Measurements from ENCODE around the gene ADAMTSL2. TPM values are rescaled to one million over a fixed set of nuclear protein-coding genes. Genes with fewer than 3 reads are reported as not detected.

Gene ADAMTSL2
- total RNA-seq, 4 donors from 2014 or later: 0.64 to 2.4 (median 1.5) TPM

DNA sequence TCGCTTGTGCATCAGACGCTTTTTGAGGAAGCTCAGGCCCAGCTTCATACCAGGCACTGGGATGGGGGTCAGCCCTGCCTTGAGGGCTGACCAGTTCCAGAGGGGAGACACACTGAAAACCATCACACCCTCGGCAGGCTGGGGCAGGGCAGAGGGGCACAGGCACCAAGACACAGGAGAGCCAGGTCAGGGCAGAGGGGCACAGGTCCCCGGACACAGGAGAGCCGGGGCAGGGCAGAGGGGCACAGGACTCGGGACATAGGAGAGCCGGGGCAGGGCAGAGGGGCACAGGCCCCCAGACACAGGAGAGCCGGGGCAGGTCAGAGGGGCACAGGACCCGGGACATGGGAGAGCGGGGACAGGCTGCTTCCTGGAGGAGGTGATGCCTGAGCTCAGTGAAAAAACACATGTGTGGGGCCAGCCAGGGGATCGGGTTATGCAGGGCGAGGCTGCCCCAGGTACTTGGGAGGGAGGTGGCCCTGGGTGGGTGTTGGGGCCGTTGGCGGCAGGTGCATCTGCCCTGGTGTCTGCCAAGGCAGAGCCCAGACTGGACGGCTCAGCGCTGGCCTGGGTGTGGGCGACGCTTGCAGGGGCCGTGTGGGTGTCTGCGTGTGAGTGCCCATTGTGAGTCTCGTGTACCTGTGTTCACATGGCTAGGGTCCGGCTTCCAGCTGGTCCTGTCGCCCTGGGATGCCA lies 40.5 kb upstream of the ADAMTSL2 start:
- in situ Hi-C loops (cut with MboI; ENCODE audit: low pct_ligation_motif_present in 1 of 4, low pct_unique_long_range_greater_than_20kb in 1 of 4, low sequenced_read_pairs in 3 of 4): loop anchor here in 1 of 4 donors (25.0 kb wide), 1 partner anchor 307 kb away; no protein-coding TSS in a partner anchor
- no peak for DNase-seq
- no peak overlapping the region for H3K4me3 ChIP-seq
- H3K4me1 ChIP-seq: peaks cover 0 to 2% (median 0%) of the 10 kb centered on the region in 4 donors
- no peak overlapping the region for H3K27ac ChIP-seq
- no peak for TF ChIP-seq POLR2AphosphoS5 (IDR thresholded peaks at IDR 0.05)
- no peak for TF ChIP-seq POLR2A (IDR thresholded peaks at IDR 0.05)
- TF ChIP-seq, protein P1, sequence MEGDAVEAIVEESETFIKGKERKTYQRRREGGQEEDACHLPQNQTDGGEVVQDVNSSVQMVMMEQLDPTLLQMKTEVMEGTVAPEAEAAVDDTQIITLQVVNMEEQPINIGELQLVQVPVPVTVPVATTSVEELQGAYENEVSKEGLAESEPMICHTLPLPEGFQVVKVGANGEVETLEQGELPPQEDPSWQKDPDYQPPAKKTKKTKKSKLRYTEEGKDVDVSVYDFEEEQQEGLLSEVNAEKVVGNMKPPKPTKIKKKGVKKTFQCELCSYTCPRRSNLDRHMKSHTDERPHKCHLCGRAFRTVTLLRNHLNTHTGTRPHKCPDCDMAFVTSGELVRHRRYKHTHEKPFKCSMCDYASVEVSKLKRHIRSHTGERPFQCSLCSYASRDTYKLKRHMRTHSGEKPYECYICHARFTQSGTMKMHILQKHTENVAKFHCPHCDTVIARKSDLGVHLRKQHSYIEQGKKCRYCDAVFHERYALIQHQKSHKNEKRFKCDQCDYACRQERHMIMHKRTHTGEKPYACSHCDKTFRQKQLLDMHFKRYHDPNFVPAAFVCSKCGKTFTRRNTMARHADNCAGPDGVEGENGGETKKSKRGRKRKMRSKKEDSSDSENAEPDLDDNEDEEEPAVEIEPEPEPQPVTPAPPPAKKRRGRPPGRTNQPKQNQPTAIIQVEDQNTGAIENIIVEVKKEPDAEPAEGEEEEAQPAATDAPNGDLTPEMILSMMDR (IDR thresholded peaks at IDR 0.05): no peak
- TF ChIP-seq EP300 (IDR thresholded peaks at IDR 0.05; ENCODE audit: low read depth): no peak
- H3K9me3 ChIP-seq: no peaks in the 10 kb centered on the region
- 69% methylated on average over 22 of the region's 23 CpGs; no CpG with 5 or more reads in 1 of the 2 donors for WGBS, 2 donors (ENCODE audit: low coverage in 1 of 2)
- no peaks in the 10 kb centered on the region for H3K36me3 ChIP-seq
- H3K27me3 ChIP-seq: peaks cover 13% of the 10 kb centered on the region
- intact Hi-C loops (cut with DNase I; ENCODE audit: low total_unique reads): no loop called here

DNA sequence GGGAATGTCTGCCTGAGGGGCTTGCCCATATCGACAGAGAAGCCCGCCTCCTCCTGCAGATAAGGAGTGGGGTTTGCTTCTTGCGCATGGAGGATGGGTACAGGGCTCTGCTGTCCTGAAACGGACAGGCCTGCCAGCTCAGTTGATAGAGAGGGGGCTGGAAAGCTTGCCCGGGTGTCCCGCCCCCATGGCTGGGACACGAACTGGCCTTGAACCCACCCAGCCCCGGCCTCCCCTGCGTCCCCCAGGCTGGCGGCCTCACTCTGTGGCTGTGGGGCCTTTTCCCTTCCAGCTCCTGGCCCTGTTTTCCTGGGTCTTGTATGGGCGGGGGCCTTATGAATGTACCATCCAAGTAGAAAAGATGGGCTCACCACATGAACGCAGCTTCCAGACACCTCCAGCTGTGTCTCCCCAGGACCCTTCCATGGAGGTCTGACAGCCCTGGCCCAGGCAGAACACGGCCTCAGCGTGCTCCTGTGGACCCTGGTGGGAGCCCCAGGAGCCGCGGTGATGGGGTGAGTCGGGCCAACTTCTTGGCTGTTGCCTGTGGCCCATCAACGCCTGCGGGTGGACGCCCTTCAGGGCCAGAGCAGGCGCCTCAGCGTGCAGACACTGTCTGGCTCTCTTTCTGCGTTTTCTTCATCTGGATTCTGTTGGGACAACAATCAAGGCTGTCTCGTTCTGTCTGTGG lies 39.7 kb upstream of the ADAMTSL2 start:
- DNase-seq: no peak
- no peaks in the 10 kb centered on the region for H3K36me3 ChIP-seq
- no peaks in the 10 kb centered on the region for H3K9me3 ChIP-seq
- H3K4me3 ChIP-seq: no peak overlapping the region
- WGBS, 2 donors (ENCODE audit: low coverage in 1 of 2): 83% methylated on average over 21 of the region's 24 CpGs; no CpG with 5 or more reads in 1 of the 2 donors
- intact Hi-C loops (cut with DNase I; ENCODE audit: low total_unique reads): no loop called here
- TF ChIP-seq, protein P1 (IDR thresholded peaks at IDR 0.05): no peak
- TF ChIP-seq EP300 (IDR thresholded peaks at IDR 0.05; ENCODE audit: low read depth): no peak
- TF ChIP-seq POLR2A (IDR thresholded peaks at IDR 0.05): no peak
- no peak for TF ChIP-seq POLR2AphosphoS5 (IDR thresholded peaks at IDR 0.05)
- peaks cover 13% of the 10 kb centered on the region for H3K27me3 ChIP-seq
- no peak overlapping the region for H3K27ac ChIP-seq
- in situ Hi-C loops (cut with MboI; ENCODE audit: low pct_ligation_motif_present in 1 of 4, low pct_unique_long_range_greater_than_20kb in 1 of 4, low sequenced_read_pairs in 3 of 4): loop anchor here in 1 of 4 donors (25.0 kb wide), 1 partner anchor 307 kb away; no protein-coding TSS in a partner anchor
- H3K4me1 ChIP-seq: peaks cover 0 to 10% (median 0%) of the 10 kb centered on the region in 4 donors

DNA sequence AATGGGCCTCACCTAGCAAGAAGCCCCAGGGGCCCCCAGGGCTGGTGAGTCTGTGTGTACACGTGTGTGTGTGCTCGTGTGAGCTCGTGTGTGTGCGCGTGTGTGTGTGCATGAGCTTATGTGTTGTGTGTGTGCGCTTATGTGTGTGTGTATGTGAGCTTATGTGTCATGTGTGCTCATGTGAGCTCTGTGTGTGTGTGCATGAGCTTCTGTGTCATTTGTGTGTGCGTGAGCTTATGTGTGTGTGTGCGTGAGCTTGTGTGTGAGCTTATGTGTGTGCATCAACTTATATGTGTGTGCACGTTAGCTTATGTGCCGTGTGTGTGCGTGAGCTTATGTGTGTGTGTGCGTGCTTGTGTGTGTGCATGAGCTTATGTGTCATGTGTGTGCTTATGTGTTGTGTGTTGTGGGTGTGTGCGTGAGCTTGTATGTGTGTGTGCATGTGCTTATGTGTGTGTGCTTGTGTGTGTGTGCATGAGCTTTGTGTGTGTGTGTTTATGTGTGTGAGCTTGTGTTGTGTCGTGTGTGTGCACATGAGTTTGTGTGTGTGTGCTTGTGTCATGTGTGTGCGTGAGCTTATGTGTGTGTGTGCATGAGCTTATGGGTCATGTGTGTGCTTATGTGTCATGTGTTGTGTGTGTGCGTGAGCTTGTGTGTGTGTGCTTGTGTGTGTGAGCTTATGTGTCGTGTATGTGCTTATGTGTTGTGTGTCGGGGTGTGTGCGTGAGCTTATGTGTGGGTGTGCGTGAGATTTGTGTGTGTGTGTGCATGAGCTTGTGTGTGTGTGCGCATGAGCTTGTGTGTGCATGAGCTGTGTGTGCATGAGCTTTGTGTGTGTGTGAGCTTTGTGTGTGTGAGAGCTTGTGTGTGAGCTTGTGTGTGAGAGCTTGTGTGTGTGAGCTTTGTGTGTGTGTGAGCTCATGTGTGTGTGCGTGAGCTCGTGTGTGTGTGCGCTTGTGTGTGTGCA lies 38.9 kb upstream of the ADAMTSL2 start:
- H3K9me3 ChIP-seq: no peaks in the 10 kb centered on the region
- no peak overlapping the region for H3K27ac ChIP-seq
- H3K36me3 ChIP-seq: no peaks in the 10 kb centered on the region
- in situ Hi-C loops (cut with MboI; ENCODE audit: low pct_ligation_motif_present in 1 of 4, low pct_unique_long_range_greater_than_20kb in 1 of 4, low sequenced_read_pairs in 3 of 4): loop anchor here in 1 of 4 donors (25.0 kb wide), 1 partner anchor 308 kb away; no protein-coding TSS in a partner anchor
- no peak overlapping the region for H3K4me3 ChIP-seq
- peaks cover 8% of the 10 kb centered on the region for H3K27me3 ChIP-seq
- DNase-seq: no peak
- intact Hi-C loops (cut with DNase I; ENCODE audit: low total_unique reads): no loop called here
- H3K4me1 ChIP-seq: peaks cover 0 to 12% (median 0%) of the 10 kb centered on the region in 4 donors
- TF ChIP-seq, protein P1 (IDR thresholded peaks at IDR 0.05): no peak
- TF ChIP-seq POLR2A (IDR thresholded peaks at IDR 0.05) (no peak), EP300 (IDR thresholded peaks at IDR 0.05; ENCODE audit: low read depth) (no peak), POLR2AphosphoS5 (IDR thresholded peaks at IDR 0.05) (no peak)
- 87 to 95% methylated on average over 8 to 24 of the region's 24 CpGs for WGBS, 2 donors (ENCODE audit: low coverage in 1 of 2)
